SK-N-SH treated with all-trans-retinoic acid at 6 μM for 48 hours (cell line): ENCODE results near the gene TMEM245.

Source experiments
- ATAC-seq: fragments of 200-7000 bp; cut with Tn5 transposase; 3 replicates; pipeline ENCODE4 v1.9.1; 2020; ENCODE audit warnings: mild to moderate bottlenecking, moderate library complexity
- ARNTL ChIP-seq: fragments of 450-650 bp; formaldehyde crosslinking; IDR thresholded peaks from 2 replicates; pipeline ENCODE4 v1.5.0; 2020; ENCODE audit warnings: low read depth, mild to moderate bottlenecking, moderate library complexity, borderline replicate concordance
- BACH2 ChIP-seq: fragments of 250-450 bp; sonication (Bioruptor Pico); IDR thresholded peaks from 2 replicates; pipeline ENCODE4 v1.9.0; 2021; ENCODE audit warnings: mild to moderate bottlenecking, borderline replicate concordance
- CREB5 ChIP-seq: fragments of 250-450 bp; sonication (Bioruptor Pico); IDR thresholded peaks from 2 replicates; pipeline ENCODE4 v1.5.1; 2020; ENCODE audit warnings: low read depth, mild to moderate bottlenecking, moderate library complexity
- CSDC2 ChIP-seq: fragments of 250-450 bp; sonication (Bioruptor Pico); IDR thresholded peaks from 2 replicates; pipeline ENCODE4 v1.5.0; 2020; ENCODE audit warnings: mild to moderate bottlenecking, moderate library complexity
- ESRRG ChIP-seq: fragments of 250-450 bp; sonication (Bioruptor Pico); IDR thresholded peaks from 2 replicates; pipeline ENCODE4 v1.6.1; 2021; ENCODE audit warnings: mild to moderate bottlenecking
- GLIS3 ChIP-seq: fragments of 250-450 bp; sonication (Bioruptor Pico); IDR thresholded peaks from 2 replicates; pipeline ENCODE4 v1.5.0; 2020; ENCODE audit warnings: mild to moderate bottlenecking, moderate library complexity
- ISL1 ChIP-seq: fragments of 250-450 bp; sonication (Bioruptor Pico); IDR thresholded peaks from 2 replicates; pipeline ENCODE4 v2.1.2; 2022; ENCODE audit warnings: mild to moderate bottlenecking, moderate library complexity
- OSR1 ChIP-seq: fragments of 250-450 bp; sonication (Bioruptor Pico); IDR thresholded peaks from 2 replicates; pipeline ENCODE4 v1.8.0; 2022; ENCODE audit warnings: moderate library complexity, mild to moderate bottlenecking, inconsistent platforms
- PATZ1 ChIP-seq: fragments of 250-450 bp; sonication (Bioruptor Pico); IDR thresholded peaks from 2 replicates; pipeline ENCODE4 v1.8.0; 2020; ENCODE audit warnings: mild to moderate bottlenecking, moderate library complexity, borderline replicate concordance
- POU6F1 ChIP-seq: fragments of 250-450 bp; sonication (Bioruptor Pico); IDR thresholded peaks from 2 replicates; pipeline ENCODE4 v1.8.0; 2021; ENCODE audit warnings: low read depth, mild to moderate bottlenecking, moderate library complexity, borderline replicate concordance
- PPARA ChIP-seq: fragments of 250-450 bp; sonication (Bioruptor Pico); IDR thresholded peaks from 2 replicates; pipeline ENCODE4 v1.5.0; 2020; ENCODE audit warnings: mild to moderate bottlenecking, borderline replicate concordance
- RARB ChIP-seq: fragments of 250-450 bp; sonication (Bioruptor Pico); IDR thresholded peaks from 2 replicates; pipeline ENCODE4 v1.8.0; 2021; ENCODE audit warnings: mild to moderate bottlenecking, moderate library complexity
- SNAI2 ChIP-seq: fragments of 250-450 bp; sonication (Bioruptor Pico); IDR thresholded peaks from 2 replicates; pipeline ENCODE4 v1.5.0; 2020; ENCODE audit warnings: mild to moderate bottlenecking, moderate library complexity
- TCF4 ChIP-seq: fragments of 250-450 bp; sonication (Bioruptor Pico); IDR thresholded peaks from 2 replicates; pipeline ENCODE4 v1.8.0; 2021; ENCODE audit warnings: mild to moderate bottlenecking, moderate library complexity, borderline replicate concordance
- TOX ChIP-seq: fragments of 250-450 bp; sonication (Bioruptor Pico); IDR thresholded peaks from 2 replicates; pipeline ENCODE4 v1.8.0; 2021; ENCODE audit warnings: mild to moderate bottlenecking, moderate library complexity, borderline replicate concordance
- ZC3H10 ChIP-seq: fragments of 250-450 bp; sonication (Bioruptor Pico); IDR thresholded peaks from 2 replicates; pipeline ENCODE4 v1.5.1; 2021; ENCODE audit warnings: mild to moderate bottlenecking, moderate library complexity
- ZFP3 ChIP-seq: fragments of 250-450 bp; sonication (Bioruptor Pico); IDR thresholded peaks from 2 replicates; pipeline ENCODE4 v1.5.0; 2020; ENCODE audit warnings: mild to moderate bottlenecking, moderate library complexity
- ZFP30 ChIP-seq: fragments of 450-650 bp; formaldehyde crosslinking; IDR thresholded peaks from 2 replicates; pipeline ENCODE4 v1.5.0; 2022; ENCODE audit warnings: mild to moderate bottlenecking, moderate library complexity
- ZNF565 ChIP-seq: fragments of 450-650 bp; formaldehyde crosslinking; conservative IDR thresholded peaks from 2 replicates; pipeline ENCODE4 v1.5.0; 2020; ENCODE audit warnings: low read depth, mild to moderate bottlenecking, moderate library complexity
- ZNF70 ChIP-seq: fragments of 450-650 bp; formaldehyde crosslinking; IDR thresholded peaks from 2 replicates; pipeline ENCODE4 v1.5.0; 2020; ENCODE audit warnings: mild to moderate bottlenecking, moderate library complexity
- ZNF8 ChIP-seq: fragments of 450-650 bp; formaldehyde crosslinking; IDR thresholded peaks from 2 replicates; pipeline ENCODE4 v1.5.0; 2020; ENCODE audit warnings: mild to moderate bottlenecking, moderate library complexity

TMEM245 gene

GRCh38 chr9:109012876-109013678 is 106.7 kb downstream of the TMEM245 start, which contains the start of gene CTNNAL1:
TSS of gene CTNNAL1 (minus strand) at chr9:109013499. CDS start at chr9:109013442, 57 bp downstream.
- ATAC-seq: peak; percentile 83
- TF ChIP-seq RARB (CRISPR knock-in tag): no peak
- TF ChIP-seq ZFP30 (CRISPR knock-in tag): no peak
- no peak for TF ChIP-seq ARNTL
- TF ChIP-seq SNAI2 (CRISPR knock-in tag): no peak
- TF ChIP-seq TOX (CRISPR knock-in tag): no peak
- TF ChIP-seq GLIS3 (CRISPR knock-in tag): no peak
- no peak for TF ChIP-seq CREB5
- no peak for TF ChIP-seq PPARA (CRISPR knock-in tag)
- TF ChIP-seq ZNF70 (CRISPR knock-in tag): no peak
- no peak for TF ChIP-seq BACH2 (CRISPR knock-in tag)
- TF ChIP-seq ISL1 (CRISPR knock-in tag): no peak
- TF ChIP-seq POU6F1: no peak
- no peak for TF ChIP-seq OSR1 (CRISPR knock-in tag)
- TF ChIP-seq ZFP3 (CRISPR knock-in tag): no peak
- TF ChIP-seq ZNF8 (CRISPR knock-in tag): no peak
- TF ChIP-seq PATZ1 (CRISPR knock-in tag): no peak
- TF ChIP-seq CSDC2 (CRISPR knock-in tag): no peak
- no peak for TF ChIP-seq ZNF565 (CRISPR knock-in tag)
- TF ChIP-seq TCF4 (CRISPR knock-in tag): no peak

- TF ChIP-seq POU6F1 (no peak), ZFP30 (CRISPR knock-in tag) (no peak), SNAI2 (CRISPR knock-in tag) (no peak), BACH2 (CRISPR knock-in tag) (no peak), ZNF565 (CRISPR knock-in tag) (no peak), RARB (CRISPR knock-in tag) (no peak), GLIS3 (CRISPR knock-in tag) (no peak), PPARA (CRISPR knock-in tag) (no peak)
- peak; percentile 74 for ATAC-seq
Measured at GRCh38 chr9:109012009-109012875, 107.5 kb downstream of the TMEM245 start.

- ATAC-seq: no peak
- no peak for TF ChIP-seq GLIS3 (CRISPR knock-in tag)
- TF ChIP-seq ZC3H10: no peak
- no peak for TF ChIP-seq ESRRG (CRISPR knock-in tag)
- TF ChIP-seq ZNF565 (CRISPR knock-in tag): no peak
- TF ChIP-seq PPARA (CRISPR knock-in tag): no peak
- TF ChIP-seq ZNF70 (CRISPR knock-in tag): no peak
- no peak for TF ChIP-seq ZNF8 (CRISPR knock-in tag)
Measured at GRCh38 chr9:109011231-109011671, 108.5 kb downstream of the TMEM245 start.
